ENCODE results near the gene MCTP1. TPM values are rescaled to one million over a fixed set of nuclear protein-coding genes. Genes with fewer than 3 reads are reported as not detected.
"Not testable (repeated sequence)": the region's sequence is repeated elsewhere in the genome, so short reads cannot be mapped to it uniquely, and the experiment has no call there.

Gene MCTP1
- total RNA-seq, 1 donor from 2014 or later: 51.7 TPM

- no peak for DNase-seq (ENCODE audit: extremely low read depth, low read depth, low spot score)
Observed at GRCh38 chr5:95191330-95191729, 93.6 kb downstream of the MCTP1 start.

- DNase-seq (ENCODE audit: extremely low read depth, low read depth, low spot score): no peak
Observed at GRCh38 chr5:95184924-95185323, 100.0 kb downstream of the MCTP1 start.

- no peak for DNase-seq (ENCODE audit: extremely low read depth, low read depth, low spot score)
Observed at GRCh38 chr5:95181644-95182043, 103.2 kb downstream of the MCTP1 start.

- DNase-seq (ENCODE audit: extremely low read depth, low read depth, low spot score): peak; percentile 75
Observed at GRCh38 chr5:95178046-95178651, 106.7 kb downstream of the MCTP1 start.

GRCh38 chr5:95177456-95177855 lies 107.4 kb downstream of the MCTP1 start:
- no peak for DNase-seq (ENCODE audit: extremely low read depth, low read depth, low spot score)

- no peak for DNase-seq (ENCODE audit: extremely low read depth, low read depth, low spot score)
Observed at GRCh38 chr5:95175106-95175505, 109.8 kb downstream of the MCTP1 start.

GRCh38 chr5:95172659-95173058 lies 112.2 kb downstream of the MCTP1 start:
- no peak for DNase-seq (ENCODE audit: extremely low read depth, low read depth, low spot score)

- DNase-seq (ENCODE audit: extremely low read depth, low read depth, low spot score): no peak
Observed at GRCh38 chr5:95164861-95165260, 120.0 kb downstream of the MCTP1 start.

- DNase-seq (ENCODE audit: extremely low read depth, low read depth, low spot score): no peak
Observed at GRCh38 chr5:95163079-95163478, 121.8 kb downstream of the MCTP1 start.

- DNase-seq (ENCODE audit: extremely low read depth, low read depth, low spot score): no peak
Observed at GRCh38 chr5:95162231-95162992, 122.5 kb downstream of the MCTP1 start.

- no peak for DNase-seq (ENCODE audit: extremely low read depth, low read depth, low spot score)
Observed at GRCh38 chr5:95159603-95160002, 125.3 kb downstream of the MCTP1 start.

GRCh38 chr5:95155888-95156287 lies 129.0 kb downstream of the MCTP1 start:
- DNase-seq (ENCODE audit: extremely low read depth, low read depth, low spot score): no peak

- no peak for DNase-seq (ENCODE audit: extremely low read depth, low read depth, low spot score)
Observed at GRCh38 chr5:95153511-95153910, 131.4 kb downstream of the MCTP1 start.

- DNase-seq (ENCODE audit: extremely low read depth, low read depth, low spot score): no peak
Observed at GRCh38 chr5:95152535-95152934, 132.4 kb downstream of the MCTP1 start.

GRCh38 chr5:95152131-95152530 lies 132.8 kb downstream of the MCTP1 start:
- no peak for DNase-seq (ENCODE audit: extremely low read depth, low read depth, low spot score)

- no peak for DNase-seq (ENCODE audit: extremely low read depth, low read depth, low spot score)
Observed at GRCh38 chr5:95151694-95152093, 133.2 kb downstream of the MCTP1 start.

GRCh38 chr5:95149387-95149786 lies 135.5 kb downstream of the MCTP1 start:
- no peak for DNase-seq (ENCODE audit: extremely low read depth, low read depth, low spot score)

GRCh38 chr5:95148453-95148852 lies 136.4 kb downstream of the MCTP1 start:
- DNase-seq (ENCODE audit: extremely low read depth, low read depth, low spot score): no peak

- DNase-seq (ENCODE audit: extremely low read depth, low read depth, low spot score): not testable (repeated sequence)
Observed at GRCh38 chr5:95143858-95144257, 141.0 kb downstream of the MCTP1 start.

GRCh38 chr5:95142145-95142544 lies 142.7 kb downstream of the MCTP1 start:
- DNase-seq (ENCODE audit: extremely low read depth, low read depth, low spot score): peak; percentile 41

- no peak for DNase-seq (ENCODE audit: extremely low read depth, low read depth, low spot score)
Observed at GRCh38 chr5:95141141-95141540, 143.8 kb downstream of the MCTP1 start.

- DNase-seq (ENCODE audit: extremely low read depth, low read depth, low spot score): no peak
Observed at GRCh38 chr5:95134326-95134725, 150.6 kb downstream of the MCTP1 start.

All from glomerular endothelial cell (primary cell).